ENCODE results near the gene CHGA. TPM values are rescaled to one million over a fixed set of nuclear protein-coding genes. Genes with fewer than 3 reads are reported as not detected.

CHGA gene
- total RNA-seq, 2 donors from 2014 or later: 69.5 to 80.1 TPM

- Histone ChIP-seq H3K4me3 (no peak overlapping the region), H3K36me3 (replicated peaks in 1 of 2; ENCODE audit: insufficient read depth in 1 of 2, low read depth in 2 of 2) (no peaks in the 10 kb centered on the region), H3K9me3 (no peaks in the 10 kb centered on the region), H3K4me1 (no peaks in the 10 kb centered on the region), H3K27ac (no peak overlapping the region), H3K27me3 (no peaks in the 10 kb centered on the region)
- DNase-seq (no peak), ATAC-seq (no peak)
- TF ChIP-seq CTCF (IDR thresholded peaks at IDR 0.05) (no peak), POLR2A (IDR thresholded peaks at IDR 0.05) (no peak)
- 70 to 76% methylated on average over 6 of the region's 6 CpGs for WGBS, 2 donors
- intact Hi-C loops (cut with DNase I): no loop called here
Observed at GRCh38 chr14:92907316-92907911, 15.5 kb upstream of the CHGA start.

GRCh38 chr14:92914087-92914656, 8.8 kb upstream of the CHGA start:
- Histone ChIP-seq H3K9me3 (no peaks in the 10 kb centered on the region), H3K4me1 (no peaks in the 10 kb centered on the region), H3K27ac (no peak overlapping the region), H3K4me3 (no peak overlapping the region), H3K27me3 (no peaks in the 10 kb centered on the region), H3K36me3 (replicated peaks in 1 of 2; ENCODE audit: insufficient read depth in 1 of 2, low read depth in 2 of 2) (no peaks in the 10 kb centered on the region)
- WGBS, 2 donors: 11 to 14% methylated on average over 7 of the region's 7 CpGs
- intact Hi-C loops (cut with DNase I): no loop called here
- no peak for TF ChIP-seq CTCF (IDR thresholded peaks at IDR 0.05)
- DNase-seq: peak in 2 of 4 donors; percentile 37 to 57
- no peak for ATAC-seq

- no peak for TF ChIP-seq POLR2A (IDR thresholded peaks at IDR 0.05)
- TF ChIP-seq CTCF (IDR thresholded peaks at IDR 0.05): no peak
- no peaks in the 10 kb centered on the region for H3K27me3 ChIP-seq
- DNase-seq: no peak
- ATAC-seq: no peak
- intact Hi-C loops (cut with DNase I): no loop called here
- no peak overlapping the region for H3K27ac ChIP-seq
- WGBS, 2 donors: 74 to 78% methylated on average over 4 of the region's 4 CpGs
- no peaks in the 10 kb centered on the region for H3K4me1 ChIP-seq
- no peak overlapping the region for H3K4me3 ChIP-seq
- no peaks in the 10 kb centered on the region for H3K36me3 ChIP-seq (replicated peaks in 1 of 2; ENCODE audit: insufficient read depth in 1 of 2, low read depth in 2 of 2)
- H3K9me3 ChIP-seq: no peaks in the 10 kb centered on the region
Observed at GRCh38 chr14:92916201-92916600, 6.7 kb upstream of the CHGA start.

GRCh38 chr14:92917041-92917940, 5.7 kb upstream of the CHGA start:
- DNase-seq: peak in 2 of 4 donors; percentile 26 to 28
- no peaks in the 10 kb centered on the region for H3K36me3 ChIP-seq (replicated peaks in 1 of 2; ENCODE audit: insufficient read depth in 1 of 2, low read depth in 2 of 2)
- H3K27ac ChIP-seq: no peak overlapping the region
- no peaks in the 10 kb centered on the region for H3K27me3 ChIP-seq
- WGBS, 2 donors: 60 to 69% methylated on average over 12 to 14 of the region's 14 CpGs
- H3K4me1 ChIP-seq: no peaks in the 10 kb centered on the region
- ATAC-seq: no peak
- TF ChIP-seq CTCF (IDR thresholded peaks at IDR 0.05) (no peak), POLR2A (IDR thresholded peaks at IDR 0.05) (no peak)
- H3K9me3 ChIP-seq: no peaks in the 10 kb centered on the region
- intact Hi-C loops (cut with DNase I): no loop called here
- H3K4me3 ChIP-seq: no peak overlapping the region
